H9 (cell line): ENCODE data around the gene NCAM1. TPM values are rescaled to one million over a fixed set of nuclear protein-coding genes. Genes with fewer than 3 reads are reported as not detected.

Source experiments
- DNase-seq: peaks from one replicate; pipeline ENCODE4 v3.0.0-alpha.2; 2017
- H2AFZ ChIP-seq: one replicate; pipeline ENCODE4 v1.6.1; 2013; ENCODE audit warnings: mild to moderate bottlenecking, low read length, control low read depth, moderate library complexity
- H2AK5ac ChIP-seq: 2 replicates; pipeline ENCODE4 v1.6.1; 2013; ENCODE audit warnings: low read length, control low read depth, mixed read lengths; ENCODE audit not compliant: insufficient read length
- H2BK120ac ChIP-seq: one replicate; pipeline ENCODE4 v1.6.1; 2013; ENCODE audit warnings: low read depth, mild to moderate bottlenecking, low read length, control low read depth, inconsistent platforms; ENCODE audit not compliant: poor library complexity, severe bottlenecking
- H2BK12ac ChIP-seq: 2 replicates; pipeline ENCODE4 v1.6.1; 2013; ENCODE audit warnings: low read length, control low read depth, mixed read lengths, low read depth; ENCODE audit not compliant: insufficient read length
- H2BK15ac ChIP-seq: 2 replicates; pipeline ENCODE4 v1.6.1; 2013; ENCODE audit warnings: low read depth, low read length, control low read depth
- H2BK20ac ChIP-seq: one replicate; pipeline ENCODE4 v1.6.1; 2013; ENCODE audit warnings: low read depth, mild to moderate bottlenecking, low read length, control low read depth, inconsistent platforms; ENCODE audit not compliant: poor library complexity, severe bottlenecking
- H2BK5ac ChIP-seq: 2 replicates; pipeline ENCODE4 v1.6.1; 2013; ENCODE audit warnings: low read length, control low read depth, mixed read lengths; ENCODE audit not compliant: insufficient read length
- H3K14ac ChIP-seq: 2 replicates; pipeline ENCODE4 v1.6.1; 2013; ENCODE audit warnings: low read length, control low read depth; ENCODE audit not compliant: insufficient read depth
- H3K18ac ChIP-seq: 2 replicates; pipeline ENCODE4 v1.6.1; 2013; ENCODE audit warnings: low read depth, mild to moderate bottlenecking, mixed read lengths, low read length, control low read depth; ENCODE audit not compliant: insufficient read length
- H3K23ac ChIP-seq: 2 replicates; pipeline ENCODE4 v1.6.1; 2013; ENCODE audit warnings: low read length, control low read depth, mixed read lengths, low read depth; ENCODE audit not compliant: insufficient read length
- H3K23me2 ChIP-seq: 2 replicates; pipeline ENCODE4 v1.6.1; 2013; ENCODE audit warnings: low read depth, mild to moderate bottlenecking, mixed read lengths, low read length, control low read depth; ENCODE audit not compliant: insufficient read length, poor library complexity, severe bottlenecking
- H3K27ac ChIP-seq: 2 replicates; pipeline ENCODE4 v1.5.1; 2013; ENCODE audit warnings: low read length, control low read depth, mixed read lengths, low read depth; ENCODE audit not compliant: insufficient read length
- H3K27me3 ChIP-seq: 2 replicates; pipeline ENCODE4 v1.6.1; 2013; ENCODE audit warnings: low read length, control low read depth, inconsistent platforms; ENCODE audit not compliant: insufficient read depth
- H3K4ac ChIP-seq: 2 replicates; pipeline ENCODE4 v1.6.1; 2013; ENCODE audit warnings: low read depth, mild to moderate bottlenecking, control low read depth, inconsistent platforms, low read length, moderate library complexity
- H3K4me1 ChIP-seq: 2 replicates; pipeline ENCODE4 v1.6.1; 2013; ENCODE audit warnings: low read length, control low read depth, inconsistent platforms; ENCODE audit not compliant: insufficient read depth
- H3K4me2 ChIP-seq: 2 replicates; pipeline ENCODE4 v1.6.1; 2013; ENCODE audit warnings: low read length, control low read depth, mixed read lengths; ENCODE audit not compliant: insufficient read length, insufficient read depth
- H3K56ac ChIP-seq: 2 replicates; pipeline ENCODE4 v1.6.1; 2013; ENCODE audit warnings: low read depth, mild to moderate bottlenecking, mixed read lengths, low read length, control low read depth; ENCODE audit not compliant: insufficient read length
- H3K79me1 ChIP-seq: 2 replicates; pipeline ENCODE4 v1.6.1; 2013; ENCODE audit warnings: low read depth, mild to moderate bottlenecking, moderate library complexity, low read length, control low read depth, inconsistent platforms; ENCODE audit not compliant: insufficient read depth, poor library complexity, severe bottlenecking
- H3K79me2 ChIP-seq: 2 replicates; pipeline ENCODE4 v1.6.1; 2013; ENCODE audit warnings: low read length, control low read depth, inconsistent platforms; ENCODE audit not compliant: insufficient read depth
- H3K9ac ChIP-seq: 2 replicates; pipeline ENCODE4 v1.6.1; 2013; ENCODE audit warnings: low read length, control low read depth, mixed read lengths; ENCODE audit not compliant: insufficient read length; ENCODE audit errors: extremely low read depth
- H3K9me3 ChIP-seq: one replicate; pipeline ENCODE4 v1.6.1; 2013; ENCODE audit warnings: low read depth, low read length, inconsistent platforms; ENCODE audit not compliant: control insufficient read depth
- H3T11ph ChIP-seq: one replicate; pipeline ENCODE4 v1.6.1; 2013; ENCODE audit warnings: mild to moderate bottlenecking, low read length, control low read depth, inconsistent platforms
- H4K20me1 ChIP-seq: one replicate; pipeline ENCODE4 v1.6.1; 2013; ENCODE audit not compliant: control insufficient read depth, insufficient read length, insufficient read depth
- H4K5ac ChIP-seq: 2 replicates; pipeline ENCODE4 v1.6.1; 2013; ENCODE audit warnings: low read depth, mild to moderate bottlenecking, mixed read lengths, low read length, control low read depth; ENCODE audit not compliant: insufficient read length
- H4K8ac ChIP-seq: replicated peaks from 2 replicates; pipeline ENCODE4 v1.6.1; 2013; ENCODE audit warnings: low read length, control low read depth, mixed read lengths, low read depth; ENCODE audit not compliant: insufficient read length
- H4K91ac ChIP-seq: 2 replicates; pipeline ENCODE4 v1.6.1; 2013; ENCODE audit warnings: low read depth, mild to moderate bottlenecking, moderate library complexity, mixed read lengths, low read length, control low read depth; ENCODE audit not compliant: insufficient read length
- H3K27ac Mint-ChIP-seq, 3 experiments: 2 replicates in 2 of 3; 3 replicates in 1 of 3; pipeline ENCODE4 v1.8.0; 2020 to 2021; ENCODE audit warnings: mixed read lengths in 3 of 3, mild to moderate bottlenecking in 1 of 3, moderate library complexity in 1 of 3
- H3K27me3 Mint-ChIP-seq: 2 replicates; pipeline ENCODE4 v1.8.0; 2021; ENCODE audit warnings: low read depth, mild to moderate bottlenecking, moderate library complexity, mixed read lengths
- H3K36me3 Mint-ChIP-seq, 3 experiments: 2 replicates in 2 of 3; 3 replicates in 1 of 3; pipeline ENCODE4 v1.8.0; 2020 to 2021; ENCODE audit warnings: low read depth in 3 of 3, mixed read lengths in 3 of 3; ENCODE audit not compliant: insufficient read depth in 1 of 3
- H3K4me1 Mint-ChIP-seq, 2 experiments: 2 replicates each; pipeline ENCODE4 v1.8.0; 2020; ENCODE audit warnings: mixed read lengths in 2 of 2
- H3K4me3 Mint-ChIP-seq, 2 experiments: 2 replicates in 1 of 2; 3 replicates in 1 of 2; pipeline ENCODE4 v1.8.0; 2020 to 2021; ENCODE audit warnings: mild to moderate bottlenecking in 2 of 2, mixed read lengths in 2 of 2, moderate library complexity in 1 of 2
- H3K9me3 Mint-ChIP-seq, 2 experiments: 2 replicates in 1 of 2; 3 replicates in 1 of 2; pipeline ENCODE4 v1.8.0; 2020; ENCODE audit warnings: mild to moderate bottlenecking in 2 of 2, mixed read lengths in 2 of 2, moderate library complexity in 1 of 2
- WGBS: extraction: QIAGEN DNeasy Blood & Tissue Kit; methylation state at CpG from one replicate; pipeline ENCODE4 v1.1.7; 2013; ENCODE audit warnings: missing lambda C conversion rate, low lambda C conversion rate, mixed read lengths; ENCODE audit not compliant: insufficient read length; ENCODE audit errors: extremely low coverage; 5-methylcytosine and 5-hydroxymethylcytosine counted together
- total RNA-seq: library from RNA; stranded (reverse); gene quantifications from 2 replicates; pipeline ENCODE4 v1.2.1, GENCODE V29; 2021
- TF ChIP-seq, protein P1 (sequence below): fragments of 200-600 bp; sonication (generic); conservative IDR thresholded peaks from 3 replicates; pipeline ENCODE4 v1.8.0; 2021; ENCODE audit warnings: antibody characterized with exemption, mild to moderate bottlenecking

The NCAM1 gene
- total RNA-seq, 1 experiment from 2014 or later, result 2.5 TPM

DNA sequence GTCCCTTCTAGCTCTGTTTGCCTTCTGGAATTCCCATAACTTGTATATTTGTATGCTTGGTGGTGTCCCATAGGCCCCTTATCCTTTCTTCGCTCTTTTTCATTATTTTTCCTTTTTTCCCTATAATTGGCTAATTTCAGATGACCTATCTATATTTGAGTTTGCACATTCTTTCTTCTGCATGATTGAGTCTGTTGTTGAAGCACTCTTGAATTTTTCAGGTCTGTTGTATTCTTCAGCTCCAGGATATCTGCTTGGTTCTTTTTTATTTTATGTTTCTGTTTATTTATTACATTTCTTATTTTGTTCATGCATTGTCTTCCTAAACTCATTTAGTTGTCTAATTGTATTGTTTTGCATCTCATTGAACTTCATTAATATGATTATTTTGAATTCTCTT, 28.0 kb downstream of the NCAM1 start:
- H3K9ac ChIP-seq, result no peak overlapping the region
- H3K23ac ChIP-seq, result no peak overlapping the region
- no peak overlapping the region for H2AFZ ChIP-seq
- no peak overlapping the region for H2BK15ac ChIP-seq
- no CpG with 5 or more reads among the region's 1 CpG for WGBS
- peaks cover 4 to 27% (median 8%) of the 10 kb centered on the region in 3 experiments; a peak in 6 of 7 replicates for H3K36me3 Mint-ChIP-seq
- no peak overlapping the region for H3T11ph ChIP-seq
- H3K56ac ChIP-seq, result no peak overlapping the region
- H3K27ac ChIP-seq, result no peak overlapping the region
- H3K4me3 Mint-ChIP-seq, result no peak overlapping the region
- no peak overlapping the region for H3K14ac ChIP-seq
- no peak overlapping the region for H2BK5ac ChIP-seq
- H3K79me1 ChIP-seq, result no peaks in the 10 kb centered on the region
- no peaks in the 10 kb centered on the region for H3K27me3 Mint-ChIP-seq
- H2AK5ac ChIP-seq, result no peak overlapping the region
- peaks cover 28 to 30% of the 10 kb centered on the region in 2 experiments for H3K9me3 Mint-ChIP-seq
- no peak overlapping the region for H4K91ac ChIP-seq
- no peak overlapping the region for H3K4ac ChIP-seq
- TF ChIP-seq, protein P1, sequence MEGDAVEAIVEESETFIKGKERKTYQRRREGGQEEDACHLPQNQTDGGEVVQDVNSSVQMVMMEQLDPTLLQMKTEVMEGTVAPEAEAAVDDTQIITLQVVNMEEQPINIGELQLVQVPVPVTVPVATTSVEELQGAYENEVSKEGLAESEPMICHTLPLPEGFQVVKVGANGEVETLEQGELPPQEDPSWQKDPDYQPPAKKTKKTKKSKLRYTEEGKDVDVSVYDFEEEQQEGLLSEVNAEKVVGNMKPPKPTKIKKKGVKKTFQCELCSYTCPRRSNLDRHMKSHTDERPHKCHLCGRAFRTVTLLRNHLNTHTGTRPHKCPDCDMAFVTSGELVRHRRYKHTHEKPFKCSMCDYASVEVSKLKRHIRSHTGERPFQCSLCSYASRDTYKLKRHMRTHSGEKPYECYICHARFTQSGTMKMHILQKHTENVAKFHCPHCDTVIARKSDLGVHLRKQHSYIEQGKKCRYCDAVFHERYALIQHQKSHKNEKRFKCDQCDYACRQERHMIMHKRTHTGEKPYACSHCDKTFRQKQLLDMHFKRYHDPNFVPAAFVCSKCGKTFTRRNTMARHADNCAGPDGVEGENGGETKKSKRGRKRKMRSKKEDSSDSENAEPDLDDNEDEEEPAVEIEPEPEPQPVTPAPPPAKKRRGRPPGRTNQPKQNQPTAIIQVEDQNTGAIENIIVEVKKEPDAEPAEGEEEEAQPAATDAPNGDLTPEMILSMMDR, result no peak
- H2BK12ac ChIP-seq, result no peak overlapping the region
- H3K23me2 ChIP-seq, result no peaks in the 10 kb centered on the region
- no peak overlapping the region for H2BK20ac ChIP-seq
- no peak for DNase-seq
- no peaks in the 10 kb centered on the region for H4K20me1 ChIP-seq
- no peaks in the 10 kb centered on the region for H3K27me3 ChIP-seq
- H3K4me2 ChIP-seq, result no peak overlapping the region
- no peak overlapping the region for H3K18ac ChIP-seq
- H4K5ac ChIP-seq, result no peak overlapping the region
- H3K79me2 ChIP-seq, result no peaks in the 10 kb centered on the region
- H3K9me3 ChIP-seq, result no peaks in the 10 kb centered on the region
- no peak overlapping the region for H2BK120ac ChIP-seq
- no peak overlapping the region for H4K8ac ChIP-seq
- H3K4me1 ChIP-seq, result no peaks in the 10 kb centered on the region
- H3K27ac Mint-ChIP-seq, result no peak overlapping the region
- no peaks in the 10 kb centered on the region for H3K4me1 Mint-ChIP-seq
